ENCODE measurements around the gene SLC15A3.

Gene SLC15A3

DNA sequence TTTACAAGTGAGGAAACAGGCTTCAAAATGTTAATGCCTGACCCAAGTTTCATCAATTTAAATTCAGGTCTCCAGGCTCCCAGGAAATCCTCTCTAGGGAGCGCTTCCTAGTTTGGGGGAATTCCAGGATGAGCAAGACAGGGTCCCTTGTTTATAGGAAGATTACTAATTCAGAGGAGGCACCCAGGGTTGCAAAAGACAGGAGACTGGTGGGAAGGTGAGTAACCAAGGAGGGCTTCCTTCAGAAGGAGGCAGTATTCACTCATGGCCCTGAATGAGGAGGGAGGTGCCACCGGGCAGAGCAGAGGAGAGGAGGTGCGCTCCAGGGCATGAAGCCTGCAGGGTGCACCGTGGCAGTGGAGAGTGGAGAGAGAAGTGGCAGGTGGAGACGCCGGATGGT, 26.1 kb downstream of the SLC15A3 start:
- H3K36me3 ChIP-seq (ENCODE audit: insufficient read depth, low read length), result peaks cover 29% of the 10 kb centered on the region
- no peak for DNase-seq
- no peak overlapping the region for H3K4me3 ChIP-seq (ENCODE audit: low read depth in 1 of 2, low read length in 2 of 2)
- H3K27ac ChIP-seq (ENCODE audit: low read length), result no peak overlapping the region
- no peak overlapping the region for H3K4me2 ChIP-seq (ENCODE audit: insufficient read depth, low read length)
- H3K9me3 ChIP-seq (ENCODE audit: insufficient read depth, low read length, severe bottlenecking), result no peaks in the 10 kb centered on the region
- no peak for TF ChIP-seq EZH2 (IDR thresholded peaks at IDR 0.05; ENCODE audit: borderline replicate concordance, low read depth, low read length, severe bottlenecking)
- TF ChIP-seq, protein P1, sequence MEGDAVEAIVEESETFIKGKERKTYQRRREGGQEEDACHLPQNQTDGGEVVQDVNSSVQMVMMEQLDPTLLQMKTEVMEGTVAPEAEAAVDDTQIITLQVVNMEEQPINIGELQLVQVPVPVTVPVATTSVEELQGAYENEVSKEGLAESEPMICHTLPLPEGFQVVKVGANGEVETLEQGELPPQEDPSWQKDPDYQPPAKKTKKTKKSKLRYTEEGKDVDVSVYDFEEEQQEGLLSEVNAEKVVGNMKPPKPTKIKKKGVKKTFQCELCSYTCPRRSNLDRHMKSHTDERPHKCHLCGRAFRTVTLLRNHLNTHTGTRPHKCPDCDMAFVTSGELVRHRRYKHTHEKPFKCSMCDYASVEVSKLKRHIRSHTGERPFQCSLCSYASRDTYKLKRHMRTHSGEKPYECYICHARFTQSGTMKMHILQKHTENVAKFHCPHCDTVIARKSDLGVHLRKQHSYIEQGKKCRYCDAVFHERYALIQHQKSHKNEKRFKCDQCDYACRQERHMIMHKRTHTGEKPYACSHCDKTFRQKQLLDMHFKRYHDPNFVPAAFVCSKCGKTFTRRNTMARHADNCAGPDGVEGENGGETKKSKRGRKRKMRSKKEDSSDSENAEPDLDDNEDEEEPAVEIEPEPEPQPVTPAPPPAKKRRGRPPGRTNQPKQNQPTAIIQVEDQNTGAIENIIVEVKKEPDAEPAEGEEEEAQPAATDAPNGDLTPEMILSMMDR (IDR thresholded peaks at IDR 0.05; ENCODE audit: borderline replicate concordance, extremely low read depth, low read length, poor library complexity, severe bottlenecking), result no peak
- H3K9ac ChIP-seq (ENCODE audit: low read depth, low read length), result no peak overlapping the region
- no peak for ATAC-seq (ENCODE audit: insufficient read depth, low read depth)
- no peaks in the 10 kb centered on the region for H3K4me1 ChIP-seq (ENCODE audit: insufficient read depth, low read length)
- H3K27me3 ChIP-seq (ENCODE audit: insufficient read depth, low read length, poor library complexity), result no peaks in the 10 kb centered on the region
- no peak overlapping the region for H2AFZ ChIP-seq (ENCODE audit: low read depth, low read length)
- H3K79me2 ChIP-seq (ENCODE audit: insufficient read depth, low read length), result no peaks in the 10 kb centered on the region
- H4K20me1 ChIP-seq (ENCODE audit: insufficient read depth, low read length), result peaks cover 31% of the 10 kb centered on the region

DNA sequence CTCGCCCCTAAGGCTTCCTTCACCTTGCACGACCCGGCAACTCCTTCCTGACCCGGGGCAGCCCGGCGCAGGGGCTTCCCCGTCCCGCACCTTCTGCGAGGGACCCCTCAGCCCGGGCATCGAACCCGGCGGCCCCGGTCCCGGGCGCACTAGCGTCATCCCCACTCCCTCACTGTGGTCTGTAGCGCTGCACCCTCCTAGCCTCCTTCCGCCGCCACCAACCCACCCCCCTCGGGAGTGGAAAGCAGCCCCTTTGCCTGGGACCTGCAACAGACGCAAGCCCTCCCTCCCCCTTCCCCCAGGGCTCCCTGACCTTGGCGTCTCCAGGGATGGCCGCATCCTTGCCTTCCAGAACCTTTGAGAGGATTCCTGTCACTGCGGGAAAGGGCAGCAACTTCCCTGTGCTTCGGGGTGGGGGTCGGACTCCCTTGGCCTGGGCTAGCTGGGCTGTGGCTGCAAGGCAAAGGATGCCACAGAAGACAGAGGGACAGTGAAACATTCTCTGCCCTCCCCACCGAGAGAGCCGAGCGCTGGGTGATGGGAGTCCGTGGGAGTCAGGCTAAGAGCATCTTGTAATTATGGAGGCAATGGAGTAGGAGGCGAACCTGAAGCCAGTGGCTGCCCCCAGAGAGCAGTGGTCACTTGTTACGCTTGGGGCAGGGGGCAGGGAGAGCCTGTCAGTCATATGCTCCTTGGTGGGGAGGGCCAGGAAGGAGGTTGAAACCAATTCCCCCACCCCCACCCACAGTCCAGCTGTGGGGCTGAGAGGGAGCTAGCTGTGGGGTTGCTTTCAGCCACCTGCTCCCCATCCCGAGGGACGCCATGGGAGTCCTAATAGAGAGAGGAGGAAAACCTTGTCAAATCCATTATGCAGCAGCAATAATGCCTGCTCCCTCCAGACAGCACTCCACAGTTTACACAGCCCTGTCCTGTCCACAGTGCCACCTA, 26.8 kb downstream of the SLC15A3 start:
- no peak overlapping the region for H3K4me3 ChIP-seq (ENCODE audit: low read depth in 1 of 2, low read length in 2 of 2)
- DNase-seq (no peak), ATAC-seq (ENCODE audit: insufficient read depth, low read depth) (no peak)
- no peak overlapping the region for H3K27ac ChIP-seq (ENCODE audit: low read length)
- no peaks in the 10 kb centered on the region for H3K79me2 ChIP-seq (ENCODE audit: insufficient read depth, low read length)
- no peaks in the 10 kb centered on the region for H3K4me1 ChIP-seq (ENCODE audit: insufficient read depth, low read length)
- no peaks in the 10 kb centered on the region for H3K27me3 ChIP-seq (ENCODE audit: insufficient read depth, low read length, poor library complexity)
- no peak overlapping the region for H3K9ac ChIP-seq (ENCODE audit: low read depth, low read length)
- peaks cover 37% of the 10 kb centered on the region for H4K20me1 ChIP-seq (ENCODE audit: insufficient read depth, low read length)
- peaks cover 36% of the 10 kb centered on the region for H3K36me3 ChIP-seq (ENCODE audit: insufficient read depth, low read length)
- TF ChIP-seq EZH2 (IDR thresholded peaks at IDR 0.05; ENCODE audit: borderline replicate concordance, low read depth, low read length, severe bottlenecking), result no peak
- TF ChIP-seq, protein P1 (IDR thresholded peaks at IDR 0.05; ENCODE audit: borderline replicate concordance, extremely low read depth, low read length, poor library complexity, severe bottlenecking), result no peak
- H3K9me3 ChIP-seq (ENCODE audit: insufficient read depth, low read length, severe bottlenecking), result no peaks in the 10 kb centered on the region
- no peak overlapping the region for H2AFZ ChIP-seq (ENCODE audit: low read depth, low read length)
- H3K4me2 ChIP-seq (ENCODE audit: insufficient read depth, low read length), result no peak overlapping the region

DNA sequence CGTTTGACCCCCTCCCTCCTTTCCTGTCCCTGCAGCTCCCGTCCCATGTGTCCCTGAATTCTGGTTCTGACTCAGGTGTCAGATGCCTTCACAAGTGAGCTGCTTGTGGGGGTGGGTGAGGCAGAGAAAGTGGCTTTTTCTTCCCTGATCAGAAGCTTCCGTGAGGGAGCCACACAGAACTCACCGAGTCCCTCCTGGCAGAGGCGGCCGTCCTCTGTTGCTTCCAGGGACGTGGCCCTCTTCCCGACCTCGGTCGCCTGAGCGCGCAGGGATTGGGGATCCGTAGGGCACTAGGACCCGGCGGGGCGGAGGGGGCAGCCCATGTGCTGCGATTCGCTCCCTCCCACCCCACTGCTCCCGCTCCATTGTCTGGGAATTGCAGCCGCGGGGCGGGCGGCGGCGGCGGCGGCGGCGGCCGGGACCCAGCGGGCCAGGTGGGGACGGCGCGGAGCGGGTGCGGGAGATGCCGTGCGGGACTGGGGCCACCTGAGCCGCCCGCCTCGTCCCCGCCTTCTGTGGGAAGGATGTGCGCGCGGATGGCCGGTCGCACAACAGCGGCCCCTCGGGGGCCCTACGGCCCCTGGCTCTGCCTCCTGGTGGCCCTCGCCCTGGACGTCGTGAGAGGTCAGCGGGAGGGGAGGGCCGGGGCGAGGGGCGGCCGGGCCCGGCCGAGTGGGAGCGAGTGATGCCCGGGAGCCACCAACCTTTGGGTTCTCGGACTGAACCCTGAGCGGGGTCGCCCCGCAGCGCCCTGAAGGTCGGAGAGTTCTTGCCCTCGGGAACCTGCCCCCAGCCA, 27.7 kb downstream of the SLC15A3 start, which contains the start of gene TMEM132A:
TSS of gene TMEM132A (plus strand) at position 351 of the 796 bp plus-strand sequence. CDS start at position 525, 174 bp downstream.
- DNase-seq (no peak), ATAC-seq (ENCODE audit: insufficient read depth, low read depth) (peak; percentile 13; the same call in 1 of the 3 replicates)
- H3K36me3 ChIP-seq (ENCODE audit: insufficient read depth, low read length), result peaks cover 45% of the 10 kb centered on the region
- H3K27ac ChIP-seq (ENCODE audit: low read length), result no peak within 1 kb of the TSS
- no peaks in the 10 kb centered on the region for H3K9me3 ChIP-seq (ENCODE audit: insufficient read depth, low read length, severe bottlenecking)
- H3K9ac ChIP-seq (ENCODE audit: low read depth, low read length), result no peak within 1 kb of the TSS
- H3K4me3 ChIP-seq (ENCODE audit: low read depth in 1 of 2, low read length in 2 of 2), result no peak within 1 kb of the TSS
- H3K79me2 ChIP-seq (ENCODE audit: insufficient read depth, low read length), result peaks cover 3% of the 10 kb centered on the region
- H3K27me3 ChIP-seq (ENCODE audit: insufficient read depth, low read length, poor library complexity), result no peaks in the 10 kb centered on the region
- no peak for TF ChIP-seq EZH2 (IDR thresholded peaks at IDR 0.05; ENCODE audit: borderline replicate concordance, low read depth, low read length, severe bottlenecking)
- TF ChIP-seq, protein P1 (IDR thresholded peaks at IDR 0.05; ENCODE audit: borderline replicate concordance, extremely low read depth, low read length, poor library complexity, severe bottlenecking), result no peak
- no peaks in the 10 kb centered on the region for H3K4me1 ChIP-seq (ENCODE audit: insufficient read depth, low read length)
- peaks cover 46% of the 10 kb centered on the region for H4K20me1 ChIP-seq (ENCODE audit: insufficient read depth, low read length)
- no peak within 1 kb of the TSS for H3K4me2 ChIP-seq (ENCODE audit: insufficient read depth, low read length)
- H2AFZ ChIP-seq (ENCODE audit: low read depth, low read length), result no peak within 1 kb of the TSS

Data from DND-41 (cell line).